GM12892 (cell line): ENCODE results near the gene EDDM3A.

Experiments used
- POLR2A ChIP-seq: IDR thresholded peaks from 2 replicates; pipeline ENCODE4 v1.6.1; 2011; ENCODE audit warnings: low read depth, low read length, control low read depth
- POLR2AphosphoS5 ChIP-seq: IDR thresholded peaks from 2 replicates; pipeline ENCODE4 v1.6.1; 2011; ENCODE audit warnings: low read depth, low read length, control low read depth

- TF ChIP-seq POLR2A (no peak), POLR2AphosphoS5 (no peak)
Observed at GRCh38 chr14:20714593-20715250, 31.0 kb upstream of the EDDM3A start.
